ENCODE data around the gene TEX19.
"Not testable (repeated sequence)": the region's sequence is repeated elsewhere in the genome, so short reads cannot be mapped to it uniquely, and the experiment has no call there.

Gene TEX19

GRCh38 chr17:82408288-82408937 lies 49.4 kb downstream of the TEX19 start:
- DNase-seq (ENCODE audit: low read depth in 2 of 2): no peak

GRCh38 chr17:82408938-82409318 lies 49.9 kb downstream of the TEX19 start:
- no peak for DNase-seq (ENCODE audit: low read depth in 2 of 2)

- no peak for DNase-seq (ENCODE audit: low read depth in 2 of 2)
These were observed 51.1 kb downstream of the TEX19 start for GRCh38 chr17:82410014-82410716.

- DNase-seq (ENCODE audit: low read depth in 2 of 2): no peak
These were observed 52.5 kb downstream of the TEX19 start for GRCh38 chr17:82411396-82412053.

GRCh38 chr17:82412081-82412480 lies 53.0 kb downstream of the TEX19 start:
- not testable (repeated sequence) for DNase-seq (ENCODE audit: low read depth in 2 of 2)

- no peak for DNase-seq (ENCODE audit: low read depth in 2 of 2)
These were observed 53.8 kb downstream of the TEX19 start for GRCh38 chr17:82412535-82413520.
